Upper lobe of right lung (tissue), 1 donor: ENCODE data around the gene FANCD2OS. TPM values are rescaled to one million over a fixed set of nuclear protein-coding genes. Genes with fewer than 3 reads are reported as not detected.

Experiments used
- ATAC-seq: fragments of 200-7000 bp; cut with Tn5 transposase; one replicate; pipeline ENCODE4 v1.9.1; 2020; ENCODE audit warnings: mild to moderate bottlenecking, moderate library complexity
- DNase-seq: peaks from one replicate; pipeline ENCODE4 v3.0.0-alpha.2; 2020
- H3K27ac ChIP-seq: fragments of 200-600 bp; one replicate; pipeline ENCODE4 v1.8.0; 2022
- H3K27me3 ChIP-seq: fragments of 200-600 bp; one replicate; pipeline ENCODE4 v1.8.0; 2022; ENCODE audit warnings: mild to moderate bottlenecking
- H3K36me3 ChIP-seq: fragments of 200-600 bp; one replicate; pipeline ENCODE4 v1.8.0; 2022
- H3K4me1 ChIP-seq: fragments of 200-600 bp; one replicate; pipeline ENCODE4 v1.8.0; 2022
- H3K4me3 ChIP-seq: fragments of 200-600 bp; one replicate; pipeline ENCODE4 v1.8.0; 2022; ENCODE audit warnings: mild to moderate bottlenecking
- H3K9me3 ChIP-seq: fragments of 200-600 bp; one replicate; pipeline ENCODE4 v1.8.0; 2022
- CTCF ChIP-seq: fragments of 200-600 bp; IDR thresholded peaks from one replicate; pipeline ENCODE4 v1.8.0; 2022; ENCODE audit warnings: antibody characterized with exemption
- intact Hi-C: fragments of 100-400 bp; cut with DNase I; formaldehyde crosslinking; loops from one replicate; pipeline ENCODE4 v1.11.0; 2022
- total RNA-seq: library from RNA; stranded (reverse); fragmentation: NEBNext Ultra II Directional; extraction: Animal tissue kit (Norgen Biotek cat#: 25700); gene quantifications from one replicate; pipeline ENCODE4 v1.2.1, GENCODE V29; 2021
- donor health status: DM: no; HTN: yes; CAD: no; lungs with severe emphysema.

FANCD2OS gene
- total RNA-seq, 1 donor from 2014 or later = not detected

- Histone ChIP-seq H3K27ac (no peak overlapping the region), H3K36me3 (peaks cover 82% of the 10 kb centered on the region)
Measured at GRCh38 chr3:10150987-10151386, 42.9 kb upstream of the FANCD2OS start.

GRCh38 chr3:10149226-10149625, 41.2 kb upstream of the FANCD2OS start:
- TF ChIP-seq CTCF = no peak
- Histone ChIP-seq H3K4me1 (peaks cover 14% of the 10 kb centered on the region), H3K27me3 (no peaks in the 10 kb centered on the region), H3K4me3 (no peak overlapping the region), H3K36me3 (peaks cover 76% of the 10 kb centered on the region), H3K9me3 (no peaks in the 10 kb centered on the region), H3K27ac (no peak overlapping the region)
- intact Hi-C loops = no loop called here
- peak; percentile 79 for ATAC-seq
- no peak for DNase-seq

More at GRCh38 chr3:10150987-10151386, 42.9 kb upstream of the FANCD2OS start:
- H3K27me3 ChIP-seq = no peaks in the 10 kb centered on the region
- no peaks in the 10 kb centered on the region for H3K4me1 ChIP-seq
- intact Hi-C loops = no loop called here
- H3K4me3 ChIP-seq = no peak overlapping the region
- no peak for TF ChIP-seq CTCF
- H3K9me3 ChIP-seq = no peaks in the 10 kb centered on the region
- DNase-seq = no peak
- no peak for ATAC-seq

GRCh38 chr3:10145685-10146084, 37.6 kb upstream of the FANCD2OS start:
- Histone ChIP-seq H3K4me3 (no peak overlapping the region), H3K27me3 (no peaks in the 10 kb centered on the region), H3K9me3 (no peaks in the 10 kb centered on the region), H3K27ac (no peak overlapping the region), H3K4me1 (peaks cover 26% of the 10 kb centered on the region), H3K36me3 (peaks cover 41% of the 10 kb centered on the region)
- intact Hi-C loops = no loop called here
- no peak for TF ChIP-seq CTCF
- ATAC-seq = no peak
- no peak for DNase-seq

GRCh38 chr3:10142707-10143560, 34.9 kb upstream of the FANCD2OS start:
- Histone ChIP-seq H3K27ac (no peak overlapping the region), H3K9me3 (no peaks in the 10 kb centered on the region), H3K4me1 (peaks cover 26% of the 10 kb centered on the region), H3K36me3 (peaks cover 17% of the 10 kb centered on the region), H3K27me3 (no peaks in the 10 kb centered on the region), H3K4me3 (peak overlapping the region; percentile 83)
- ATAC-seq (no peak), DNase-seq (no peak)
- intact Hi-C loops = no loop called here
- no peak for TF ChIP-seq CTCF

- intact Hi-C loops = no loop called here
- Histone ChIP-seq H3K9me3 (no peaks in the 10 kb centered on the region), H3K4me1 (peaks cover 26% of the 10 kb centered on the region), H3K36me3 (peaks cover under 1% of the 10 kb centered on the region), H3K27me3 (no peaks in the 10 kb centered on the region), H3K27ac (peak overlapping the region; percentile 93), H3K4me3 (peak overlapping the region; percentile 83)
- DNase-seq (no peak), ATAC-seq (no peak)
- no peak for TF ChIP-seq CTCF
Measured at GRCh38 chr3:10140996-10141546, 33.0 kb upstream of the FANCD2OS start.
